ENCODE results near the gene RNF112.

RNF112 gene

DNA sequence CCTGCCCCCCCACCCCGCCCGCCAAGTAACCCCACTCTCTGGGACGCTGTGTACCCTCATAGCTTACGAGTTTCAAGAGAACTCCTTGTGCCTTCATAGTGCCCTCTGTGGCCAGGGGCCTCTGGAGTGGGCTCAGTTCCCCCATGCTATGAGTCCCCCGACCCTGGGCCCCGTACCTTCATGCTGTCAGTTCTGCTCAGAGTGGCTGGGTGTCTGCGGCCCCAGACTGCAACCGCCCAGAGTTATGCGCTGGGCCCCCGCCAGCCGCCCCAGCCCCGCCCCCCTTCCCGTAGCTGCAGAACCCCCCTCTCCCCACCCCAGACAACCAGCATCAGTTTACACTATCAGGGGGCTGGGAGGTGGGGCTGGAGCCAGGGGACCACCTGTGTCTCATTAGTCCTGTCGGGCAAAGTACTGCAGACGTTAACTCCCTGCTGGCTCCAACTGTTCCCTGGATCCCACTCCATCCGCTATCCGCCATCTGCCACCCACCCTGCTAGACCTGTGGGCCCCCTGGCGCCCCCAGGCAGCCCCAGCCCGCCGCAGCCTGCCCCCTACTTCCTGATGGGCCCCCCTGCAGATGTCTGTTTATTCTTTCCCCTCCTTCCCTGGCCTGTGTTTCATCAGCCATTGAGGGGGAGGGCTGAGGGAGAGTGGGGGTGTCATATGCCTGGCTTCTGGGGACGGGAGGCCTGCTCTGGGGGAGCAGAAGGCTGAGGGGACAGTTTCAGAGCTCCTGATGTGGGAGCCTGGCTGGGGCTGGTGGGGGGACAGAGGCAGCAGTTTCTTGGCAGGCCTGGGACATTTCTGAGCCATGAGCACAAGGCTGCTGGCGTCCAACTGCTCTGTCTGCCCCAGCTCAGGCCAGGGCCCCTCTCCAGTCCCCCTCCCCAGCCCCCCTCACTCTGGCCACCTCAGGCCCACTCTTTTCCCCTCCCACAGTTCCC lies 23.8 kb upstream of the RNF112 start, which contains the start of gene MFAP4:
Gene MFAP4, minus strand, starts transcription at position 217 of the 947 bp plus-strand sequence. Its CDS starts 35 bp downstream, at position 182.
- DNase-seq (ENCODE audit: insufficient read length, low spot score) (peak; percentile 67), FAIRE-seq (peak; percentile 74)

DNA sequence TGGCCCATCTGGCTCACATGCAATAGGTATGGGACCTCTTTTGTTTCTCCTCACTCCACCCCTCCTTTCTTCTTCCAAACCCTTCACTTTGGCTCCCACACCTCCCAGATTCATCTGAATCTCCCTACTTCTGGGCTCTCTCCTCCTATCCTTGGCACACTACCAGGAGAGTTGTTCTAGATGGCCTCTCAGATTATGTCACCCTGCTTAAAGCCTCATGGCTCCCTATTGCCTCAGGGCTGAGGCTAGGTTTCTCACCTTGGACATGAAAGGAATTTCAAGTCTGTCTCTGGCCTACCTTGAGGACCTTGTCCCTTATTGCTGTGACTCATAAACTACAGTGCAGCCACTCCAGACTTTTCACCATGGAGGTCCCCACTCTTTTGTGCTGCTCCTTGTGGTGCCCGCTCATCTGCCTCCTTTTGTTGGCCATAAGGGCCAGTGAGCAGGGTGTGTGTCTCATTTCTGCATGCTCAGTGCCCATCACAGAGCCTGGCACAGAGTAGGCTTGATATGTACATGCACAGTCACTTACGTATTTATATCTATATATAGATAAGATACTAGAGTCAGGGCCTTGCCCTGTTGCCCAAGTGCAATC lies 23.0 kb upstream of the RNF112 start:
- DNase-seq (ENCODE audit: insufficient read length, low spot score) (no peak), FAIRE-seq (peak; percentile 38)

DNA sequence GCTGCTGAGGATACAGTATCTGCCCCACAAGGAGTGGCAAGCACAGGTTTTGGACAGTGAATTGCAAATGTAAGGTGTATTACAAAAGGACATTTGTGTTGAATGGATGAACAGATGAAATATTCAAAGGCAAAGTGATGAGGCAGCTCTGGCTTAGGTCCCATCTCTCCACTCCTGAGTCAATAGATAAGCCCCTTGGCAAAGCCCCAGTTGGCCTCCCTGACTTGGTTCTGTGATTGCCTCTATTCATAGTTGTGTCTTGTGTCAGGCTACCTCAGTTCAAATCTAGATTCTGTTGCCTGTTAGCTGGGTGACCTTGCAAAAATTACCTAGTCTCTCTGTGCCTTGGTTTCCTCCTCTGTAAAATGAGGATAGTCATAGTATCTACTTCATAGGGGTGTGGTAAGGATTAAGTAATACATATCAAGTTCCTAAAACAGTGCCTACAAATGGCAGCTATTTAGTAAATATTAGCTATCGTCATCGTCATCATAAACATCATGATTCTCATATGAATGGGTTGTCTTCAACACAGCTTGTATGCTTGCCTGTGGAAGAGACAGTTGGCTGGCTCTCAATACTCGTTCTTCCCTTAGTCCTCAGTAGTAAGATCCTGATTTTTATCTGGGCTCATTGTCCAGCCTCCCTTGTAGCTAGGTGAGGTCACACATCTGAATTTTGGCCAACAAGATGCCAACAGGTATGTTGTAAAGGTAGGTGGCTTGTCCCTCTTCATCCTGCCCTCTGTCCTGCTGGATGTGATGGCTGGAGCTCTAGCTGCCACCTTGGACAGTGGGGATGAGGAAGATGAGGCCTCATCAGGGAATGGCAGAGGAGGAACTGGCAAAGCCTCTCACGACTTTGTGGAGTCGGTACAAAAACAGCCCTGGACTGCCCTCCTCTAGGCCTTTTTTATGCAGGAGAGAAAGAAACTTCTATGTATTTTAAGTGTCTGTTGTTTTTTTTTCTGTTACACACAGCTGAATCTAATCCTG lies 21.9 kb upstream of the RNF112 start:
- DNase-seq (ENCODE audit: insufficient read length, low spot score), result no peak
- FAIRE-seq, result peak; percentile 80

DNA sequence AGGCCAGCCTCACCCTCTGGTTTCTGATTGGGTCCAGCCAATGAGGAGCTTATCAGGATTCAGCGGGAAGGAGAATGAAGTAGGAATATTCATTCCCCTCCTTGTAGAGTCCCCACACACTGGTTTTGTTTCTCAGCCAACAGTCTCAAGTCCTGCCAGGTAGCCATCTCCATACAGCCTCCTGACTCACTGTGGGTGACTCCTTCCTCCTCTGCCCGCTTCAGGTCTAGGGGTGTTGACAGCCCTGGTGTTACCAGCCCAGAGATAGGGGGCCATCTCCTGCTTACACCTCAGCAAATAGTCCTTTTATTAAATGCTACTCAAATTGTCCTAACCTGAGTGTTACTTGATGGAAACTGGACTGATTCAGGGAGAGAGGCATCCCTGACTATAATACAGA lies 20.1 kb upstream of the RNF112 start:
- DNase-seq (ENCODE audit: insufficient read length, low spot score), result no peak

DNA sequence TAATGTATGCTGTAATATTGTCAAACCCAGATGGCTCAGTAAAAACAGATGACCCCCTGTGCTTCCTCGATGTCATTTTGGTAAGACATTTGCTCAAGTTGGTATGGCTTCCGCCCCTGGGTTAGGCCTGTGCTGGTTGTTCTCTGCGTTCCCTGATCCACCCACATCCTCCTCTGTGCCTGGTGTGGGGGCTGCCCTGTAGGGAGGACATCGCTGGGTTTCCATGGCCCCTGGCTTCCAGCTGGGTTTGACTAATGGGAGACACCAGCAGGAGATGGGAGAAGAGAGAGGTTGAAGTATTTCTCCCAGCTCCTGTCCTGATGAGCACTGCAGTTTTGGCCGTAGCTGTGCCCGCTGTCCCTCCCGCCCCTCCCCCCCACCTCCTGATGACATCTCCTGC lies 19.6 kb upstream of the RNF112 start:
- DNase-seq (ENCODE audit: insufficient read length, low spot score) (no peak), FAIRE-seq (peak; percentile 49)

More for the DNA sequence above, 20.1 kb upstream of the RNF112 start:
- peak; percentile 78 for FAIRE-seq

DNA sequence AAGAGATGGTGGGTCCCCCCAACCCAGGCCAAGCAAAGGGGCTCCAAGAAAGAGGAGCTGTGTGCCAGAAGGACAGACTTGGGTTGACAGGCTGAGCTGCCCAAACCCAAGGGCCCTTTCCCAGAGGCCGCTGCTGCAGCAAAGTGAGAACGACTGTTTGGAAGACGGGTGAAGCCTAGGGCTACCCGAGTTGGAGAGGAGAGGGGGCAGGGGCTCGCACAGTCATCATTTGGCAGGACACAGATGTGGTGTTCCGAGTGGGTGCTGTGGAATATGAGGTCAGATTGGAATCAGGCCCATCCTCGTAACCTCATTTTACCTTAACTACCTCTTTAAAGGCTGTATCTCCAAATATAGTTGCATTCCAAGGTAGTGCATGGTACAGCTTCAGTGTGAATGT lies 18.7 kb upstream of the RNF112 start:
- DNase-seq (ENCODE audit: insufficient read length, low spot score) (no peak), FAIRE-seq (no peak)

DNA sequence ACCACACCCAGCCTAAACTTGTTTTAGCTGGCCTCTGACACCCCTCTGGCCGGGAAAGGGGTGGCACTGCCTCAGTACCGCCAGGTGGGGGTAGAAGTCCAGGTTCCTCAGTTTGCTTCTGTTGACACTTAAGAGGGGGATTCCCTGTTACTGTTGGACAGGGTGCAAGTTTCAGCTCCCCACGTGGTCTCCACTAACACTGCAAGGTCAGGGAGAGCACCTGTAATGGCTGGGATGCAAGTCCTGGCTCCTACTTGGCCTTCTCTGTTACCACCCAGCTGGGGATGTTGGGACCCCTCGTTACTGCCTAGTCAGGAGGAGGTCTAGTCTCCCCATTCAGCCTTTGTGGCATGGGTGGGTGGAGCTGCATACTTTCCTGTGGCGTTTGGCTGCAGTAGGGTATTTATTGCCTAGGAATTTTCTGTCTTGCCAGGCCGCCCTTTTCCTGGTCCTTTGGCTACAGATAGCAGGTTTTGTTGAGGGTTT lies 13.4 kb upstream of the RNF112 start:
- no peak for DNase-seq (ENCODE audit: insufficient read length, low spot score)

DNA sequence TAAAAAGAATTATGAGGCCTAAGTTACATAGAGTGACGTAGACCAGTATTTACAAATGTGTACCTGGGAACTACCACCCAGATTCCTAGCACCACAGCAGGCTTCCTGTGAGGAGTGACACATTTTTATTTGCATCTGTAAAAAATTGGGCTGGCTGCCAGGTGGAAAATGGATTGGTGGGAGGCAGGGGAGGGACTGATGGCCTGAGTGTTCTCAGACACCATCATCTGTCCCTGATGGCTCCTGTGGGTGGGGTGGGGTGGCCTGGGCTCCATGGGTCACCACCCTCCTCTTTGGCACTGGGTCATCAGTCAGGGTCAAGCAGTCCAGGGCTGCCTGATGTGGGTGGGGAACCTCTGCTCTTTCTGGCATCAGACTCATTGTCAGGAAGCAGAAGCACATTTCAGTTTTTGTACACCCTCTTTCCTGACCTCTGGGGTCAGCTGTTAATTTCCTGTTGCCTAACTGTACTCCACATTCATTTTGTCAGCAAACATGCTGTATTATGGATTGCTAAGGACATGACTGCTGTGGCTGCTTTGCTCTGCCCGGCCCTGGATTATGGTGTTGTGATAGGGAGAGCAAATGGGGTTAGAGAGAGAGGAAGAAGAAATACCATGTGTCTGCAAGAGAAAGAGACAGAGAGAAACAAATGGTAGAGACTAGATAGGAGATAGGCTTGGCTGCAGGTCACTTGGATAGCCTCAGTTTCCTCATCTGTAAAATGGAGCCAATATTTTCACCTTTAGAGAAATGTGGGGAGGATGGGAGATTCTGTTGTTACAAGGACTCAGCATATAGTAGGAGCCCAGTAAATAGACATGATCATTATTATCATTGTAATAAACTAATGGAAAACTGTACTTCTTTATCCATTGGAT lies 12.5 kb upstream of the RNF112 start:
- FAIRE-seq, result peak; percentile 74
- DNase-seq (ENCODE audit: insufficient read length, low spot score), result peak; percentile 58

More for the DNA sequence above, 13.4 kb upstream of the RNF112 start:
- no peak for FAIRE-seq

DNA sequence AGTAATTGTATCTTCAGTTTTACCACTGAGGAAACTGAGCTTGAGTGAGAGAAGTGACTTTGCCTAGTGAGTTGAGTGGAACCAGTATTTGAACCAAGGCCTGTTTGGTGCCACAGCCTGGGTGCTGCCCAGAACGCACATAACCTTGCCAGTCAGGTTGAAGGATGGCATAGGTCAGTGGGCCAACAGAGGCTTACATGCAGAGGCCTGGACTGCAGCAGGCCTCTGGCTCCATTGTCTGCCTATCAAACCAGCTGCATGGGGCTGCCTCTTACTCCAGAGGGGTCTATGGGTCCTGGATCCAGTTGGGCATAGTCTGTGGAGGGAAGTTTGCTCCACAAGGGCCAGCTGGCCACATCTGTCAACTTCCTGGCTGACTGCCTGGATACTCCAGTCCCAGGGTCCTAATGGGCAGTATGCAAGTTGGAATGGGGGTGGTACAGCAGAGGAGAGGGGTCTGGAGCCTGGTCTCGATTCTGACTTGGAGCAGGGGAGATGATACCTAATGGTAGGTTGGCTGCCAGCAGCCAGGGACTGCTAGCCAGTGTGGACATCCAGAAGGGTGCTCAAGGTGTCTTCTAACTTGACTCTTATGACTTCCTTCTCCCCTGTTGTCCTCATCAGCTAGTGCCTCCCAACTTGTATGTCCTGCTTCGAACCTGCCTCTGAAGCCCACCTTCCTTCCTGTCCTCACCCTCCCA lies 11.1 kb upstream of the RNF112 start:
- peak; percentile 4 for FAIRE-seq
- DNase-seq (ENCODE audit: insufficient read length, low spot score), result no peak

DNA sequence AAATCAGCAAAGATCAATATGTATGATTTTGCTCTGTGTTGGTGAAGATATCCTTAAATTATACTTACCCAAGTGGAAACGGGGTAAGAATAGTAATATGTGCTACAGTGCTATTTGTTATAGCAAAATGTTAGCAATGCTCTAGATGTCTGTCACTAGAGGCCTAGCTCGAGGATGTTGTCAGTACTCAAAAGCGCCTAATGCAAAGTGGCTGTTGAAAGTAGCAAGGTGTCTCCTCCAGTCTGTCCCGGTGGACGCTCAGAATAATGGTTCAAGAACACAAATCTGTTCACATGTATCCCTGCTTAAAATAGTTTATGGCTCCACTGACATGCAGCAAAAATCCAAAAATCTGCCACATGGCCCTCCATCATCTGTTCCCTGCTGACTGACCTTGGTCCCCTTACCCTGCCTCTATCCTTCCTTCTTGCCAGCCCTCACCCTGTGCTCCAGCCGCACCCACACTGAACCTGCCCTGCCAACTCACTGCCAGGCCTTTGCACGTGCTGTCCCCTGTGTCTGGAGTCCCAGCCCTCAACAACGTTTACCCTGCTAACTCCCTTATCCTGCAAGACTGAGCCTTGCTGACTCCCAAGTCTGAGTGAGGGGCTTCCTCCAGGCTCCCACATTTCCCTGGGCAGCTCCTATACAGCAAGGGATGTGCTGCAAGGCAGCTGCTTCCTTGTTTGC lies 9.6 kb upstream of the RNF112 start:
- DNase-seq (ENCODE audit: insufficient read length, low spot score) (no peak), FAIRE-seq (no peak)

DNA sequence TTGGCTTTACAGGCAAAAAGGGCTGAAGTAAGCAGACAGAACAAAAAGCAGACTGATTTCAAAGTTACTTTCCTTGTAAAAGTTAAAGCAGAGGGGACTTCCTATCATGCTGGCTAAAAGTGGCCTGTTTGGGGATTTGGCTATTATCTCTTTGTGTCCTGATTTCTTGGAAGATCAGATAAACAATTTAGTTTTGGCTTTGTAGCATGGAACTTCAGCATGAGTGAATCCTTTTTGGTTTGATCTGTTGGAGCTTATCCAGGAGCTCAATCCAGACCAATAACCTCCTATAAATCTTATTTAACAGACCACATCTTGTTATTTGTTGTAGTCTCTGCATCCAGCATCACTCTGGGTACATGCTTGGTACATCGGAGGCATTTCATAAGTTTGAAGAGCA lies 8.9 kb upstream of the RNF112 start:
- FAIRE-seq (peak; percentile 20), DNase-seq (ENCODE audit: insufficient read length, low spot score) (no peak)

DNA sequence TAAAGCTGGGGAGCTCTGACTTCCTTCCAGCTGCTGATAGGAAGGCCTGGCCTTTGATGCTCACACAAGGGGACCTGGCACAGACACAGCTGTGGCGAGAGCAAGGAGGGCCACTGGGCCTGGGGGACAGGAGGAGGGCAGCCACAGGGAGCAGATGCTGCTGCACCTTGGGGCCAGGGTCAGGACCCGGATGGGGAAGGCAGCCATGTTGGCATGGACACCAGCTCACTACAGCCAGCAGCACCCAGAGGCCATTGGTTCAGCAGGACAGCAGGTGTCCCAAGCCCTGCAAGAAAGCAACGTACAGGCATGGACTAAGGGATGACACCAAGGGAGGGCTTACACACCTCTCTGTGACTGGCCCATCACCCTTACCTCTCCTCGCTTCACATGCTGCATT lies 8.0 kb upstream of the RNF112 start:
- FAIRE-seq (peak; percentile 33), DNase-seq (ENCODE audit: insufficient read length, low spot score) (no peak)

DNA sequence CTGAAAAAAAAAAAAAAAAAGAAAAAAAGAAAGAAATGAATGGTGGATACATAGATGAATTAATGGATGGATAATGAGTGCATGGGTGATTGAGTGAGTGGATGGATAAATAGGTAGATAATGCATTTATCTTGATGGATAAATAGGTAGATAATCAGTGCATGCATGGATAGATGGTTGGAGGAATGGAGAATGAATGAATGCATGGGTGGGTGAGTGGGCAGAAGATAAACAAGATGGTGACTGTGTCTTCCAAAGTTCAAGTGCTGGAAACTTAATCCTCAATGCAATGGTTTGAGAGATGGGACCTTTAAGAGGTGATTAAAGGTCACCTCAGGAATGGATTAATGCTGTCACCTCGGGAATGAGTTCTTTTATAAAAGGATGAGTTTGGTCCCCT lies 6.8 kb upstream of the RNF112 start:
- FAIRE-seq (no peak), DNase-seq (ENCODE audit: insufficient read length, low spot score) (no peak)

DNA sequence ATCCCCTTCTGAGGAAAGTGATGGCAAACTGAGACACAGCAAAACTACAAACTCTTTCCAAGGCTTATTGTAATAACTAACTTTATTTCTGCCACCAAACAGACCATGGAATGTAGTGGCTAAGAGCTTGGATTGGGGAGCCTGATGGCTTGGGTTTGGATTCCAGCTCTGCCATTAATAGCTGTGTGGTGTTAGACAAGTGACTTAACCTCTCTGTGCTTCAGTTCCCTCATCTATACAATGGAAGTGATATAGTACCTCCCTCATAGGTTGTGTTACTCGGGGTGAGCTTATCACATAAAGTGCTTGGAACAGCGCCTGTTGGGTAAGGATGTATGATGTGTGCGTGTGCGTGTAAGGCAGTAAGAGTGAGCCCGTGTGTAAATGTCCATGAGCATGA lies 5.9 kb upstream of the RNF112 start:
- DNase-seq (ENCODE audit: insufficient read length, low spot score) (no peak), FAIRE-seq (no peak)

DNA sequence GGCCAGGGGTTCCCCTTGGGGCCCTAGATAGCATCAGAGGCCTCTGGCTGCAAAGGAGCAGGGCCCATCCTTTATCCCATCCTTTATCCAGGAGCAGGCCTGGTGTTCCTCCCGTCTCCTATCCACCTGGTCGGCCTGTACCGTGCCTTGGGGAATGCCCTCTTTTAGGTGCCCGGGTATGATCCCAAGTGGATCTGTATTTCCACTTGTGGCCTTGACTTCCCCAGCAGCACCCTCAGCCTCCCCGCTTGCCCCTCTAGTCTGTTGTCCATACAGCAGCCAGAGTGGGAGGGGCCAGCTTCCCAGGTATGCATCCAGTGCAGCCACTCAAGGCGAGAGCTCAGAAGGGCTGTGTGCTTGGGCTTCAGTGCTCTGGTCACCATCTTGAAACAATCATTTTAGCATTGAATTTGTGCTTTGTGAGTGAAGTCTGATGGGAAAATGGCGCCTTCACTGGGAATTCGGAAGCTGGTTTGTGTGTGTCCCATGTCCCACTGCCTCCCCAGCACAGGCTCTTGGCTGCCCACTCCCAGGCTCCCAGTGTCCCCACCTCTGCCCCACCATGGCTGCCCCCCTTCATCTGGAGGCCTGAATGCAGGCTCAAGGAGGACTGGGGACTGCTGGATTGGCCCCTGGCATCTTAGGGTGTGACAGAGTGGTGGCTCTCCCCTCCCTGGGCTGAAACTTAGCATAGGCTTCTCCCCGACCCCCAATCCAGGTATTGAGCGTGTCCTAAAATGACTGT lies 3.3 kb upstream of the RNF112 start:
- DNase-seq (ENCODE audit: insufficient read length, low spot score), result no peak

DNA sequence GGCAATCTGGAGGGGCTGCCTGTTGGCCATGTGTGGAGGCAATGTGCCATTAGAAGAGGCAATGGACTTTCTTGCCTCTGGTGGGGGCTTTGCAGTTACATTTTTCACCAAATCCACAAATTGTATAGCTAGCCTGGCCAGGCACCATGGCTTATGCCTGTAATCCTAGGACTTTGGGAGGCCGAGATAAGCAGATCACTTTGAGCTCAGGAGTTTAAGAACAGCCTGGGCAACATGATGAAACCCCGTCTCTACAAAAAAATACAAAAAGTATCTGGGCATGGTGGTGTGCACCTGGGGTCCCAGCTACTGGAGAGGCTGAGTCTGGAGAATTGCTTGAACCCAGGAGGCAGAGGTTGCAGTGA lies 2.7 kb upstream of the RNF112 start:
- DNase-seq (ENCODE audit: insufficient read length, low spot score) (no peak), FAIRE-seq (no peak)

More for the DNA sequence above, 3.3 kb upstream of the RNF112 start:
- peak; percentile 57 for FAIRE-seq

DNA sequence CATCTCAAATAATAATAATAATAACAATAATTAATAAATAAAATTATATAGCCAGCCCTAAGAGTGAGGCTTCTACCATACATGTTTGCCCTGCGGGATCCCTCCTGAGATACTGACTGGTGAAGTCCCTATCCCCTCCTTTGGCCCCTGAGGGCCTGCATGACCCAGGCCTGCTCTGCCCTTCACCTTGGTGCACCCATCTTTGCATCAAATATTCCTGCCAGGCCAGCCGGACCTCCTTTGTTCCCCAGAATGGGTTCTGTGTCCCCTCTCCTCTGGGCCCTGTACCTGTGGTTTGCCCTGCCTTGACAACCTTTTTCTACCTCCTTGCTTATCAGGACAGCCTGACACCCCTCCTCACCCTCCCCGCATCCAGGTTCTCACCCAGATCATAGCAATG lies 2.0 kb upstream of the RNF112 start:
- FAIRE-seq (no peak), DNase-seq (ENCODE audit: insufficient read length, low spot score) (no peak)

DNA sequence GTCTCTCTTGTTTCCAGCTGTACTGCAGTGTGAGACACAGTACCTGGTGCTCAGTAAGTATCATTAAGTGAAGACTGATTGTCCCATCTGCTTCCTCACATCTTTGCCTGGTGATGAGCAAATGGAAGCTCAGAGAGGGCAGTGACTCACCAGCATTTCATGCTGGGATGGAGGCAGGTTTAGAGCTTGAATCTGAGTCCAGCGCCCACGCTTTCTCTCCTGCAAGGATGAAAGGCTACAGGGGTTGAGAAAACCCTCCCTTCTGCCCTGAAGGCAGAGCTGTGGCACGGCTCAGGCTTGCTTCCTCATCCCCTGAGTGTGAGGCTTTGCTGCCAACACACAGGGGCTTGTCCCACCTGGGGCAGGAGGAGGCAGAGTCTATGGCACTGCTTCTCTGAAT lies 1.5 kb upstream of the RNF112 start:
- peak; percentile 55 for FAIRE-seq
- DNase-seq (ENCODE audit: insufficient read length, low spot score), result peak; percentile 39
